ENCODE results near the gene ST7.

DNA sequence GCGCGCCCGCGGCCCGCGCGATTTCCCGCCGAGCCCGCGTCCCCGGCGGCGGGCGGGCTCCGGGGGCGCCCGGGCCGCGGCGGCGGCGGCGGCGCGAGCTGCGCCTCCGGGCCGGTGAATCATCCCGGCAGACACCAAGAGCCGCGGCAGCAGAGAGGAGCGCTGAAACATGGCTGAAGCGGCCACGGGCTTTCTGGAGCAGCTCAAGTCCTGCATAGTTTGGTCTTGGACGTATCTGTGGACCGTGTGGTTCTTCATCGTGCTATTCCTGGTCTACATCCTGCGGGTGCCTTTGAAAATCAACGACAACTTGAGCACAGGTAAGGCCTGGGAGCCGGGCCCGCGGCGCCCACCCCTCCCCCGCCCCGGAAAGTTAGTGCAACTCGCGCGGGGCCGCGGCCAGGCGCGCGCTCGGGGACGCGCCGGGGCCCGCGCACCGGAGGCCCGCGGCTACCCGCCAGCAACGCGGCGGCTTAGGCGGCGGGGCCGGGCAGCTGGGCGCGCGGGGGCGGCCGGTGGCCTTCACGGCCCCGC, at the start of gene ST7:
- TF ChIP-seq, protein P1, sequence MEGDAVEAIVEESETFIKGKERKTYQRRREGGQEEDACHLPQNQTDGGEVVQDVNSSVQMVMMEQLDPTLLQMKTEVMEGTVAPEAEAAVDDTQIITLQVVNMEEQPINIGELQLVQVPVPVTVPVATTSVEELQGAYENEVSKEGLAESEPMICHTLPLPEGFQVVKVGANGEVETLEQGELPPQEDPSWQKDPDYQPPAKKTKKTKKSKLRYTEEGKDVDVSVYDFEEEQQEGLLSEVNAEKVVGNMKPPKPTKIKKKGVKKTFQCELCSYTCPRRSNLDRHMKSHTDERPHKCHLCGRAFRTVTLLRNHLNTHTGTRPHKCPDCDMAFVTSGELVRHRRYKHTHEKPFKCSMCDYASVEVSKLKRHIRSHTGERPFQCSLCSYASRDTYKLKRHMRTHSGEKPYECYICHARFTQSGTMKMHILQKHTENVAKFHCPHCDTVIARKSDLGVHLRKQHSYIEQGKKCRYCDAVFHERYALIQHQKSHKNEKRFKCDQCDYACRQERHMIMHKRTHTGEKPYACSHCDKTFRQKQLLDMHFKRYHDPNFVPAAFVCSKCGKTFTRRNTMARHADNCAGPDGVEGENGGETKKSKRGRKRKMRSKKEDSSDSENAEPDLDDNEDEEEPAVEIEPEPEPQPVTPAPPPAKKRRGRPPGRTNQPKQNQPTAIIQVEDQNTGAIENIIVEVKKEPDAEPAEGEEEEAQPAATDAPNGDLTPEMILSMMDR (IDR thresholded peaks at IDR 0.05; ENCODE audit: poor library complexity, severe bottlenecking) = no peak
- TF ChIP-seq EZH2 (IDR thresholded peaks at IDR 0.05; ENCODE audit: borderline replicate concordance, insufficient read depth, low read length, poor library complexity, severe bottlenecking) (no peak), POLR2AphosphoS5 (IDR thresholded peaks at IDR 0.05) (no peak), EP300 (conservative IDR thresholded peaks at IDR 0.05; ENCODE audit: poor library complexity, severe bottlenecking) (no peak)
